Measurements from ENCODE around the gene PDXP. TPM values are rescaled to one million over a fixed set of nuclear protein-coding genes. Genes with fewer than 3 reads are reported as not detected.

PDXP gene
- polyA plus RNA-seq, 1 experiment: 24.0 TPM

- Histone ChIP-seq H3K36me3 (ENCODE audit: control insufficient read depth, insufficient read depth, low read length) (peaks cover 17% of the 10 kb centered on the region), H3K27me3 (ENCODE audit: control insufficient read depth, insufficient read depth, low read length) (no peaks in the 10 kb centered on the region), H3K4me3 (ENCODE audit: low read depth, low read length) (no peak overlapping the region)
- CTCF ChIA-PET: interaction anchor here (1.0 to 15.5 kb wide), 23 partner anchors 10 to 183 kb away, joined by 3 to 265 read pairs (median 9); partner anchors contain the start of genes PDXP, SH3BP1 and TRIOBP
- POLR2A ChIA-PET: interaction anchor here (0.6 to 1.5 kb wide), 4 partner anchors 13 to 128 kb away, joined by 4 to 7 read pairs (median 4); partner anchors contain the start of gene GCAT
- DNase-seq (ENCODE audit: low read depth): no peak
- TF ChIP-seq CTCF (IDR thresholded peaks at IDR 0.05; ENCODE audit: insufficient read depth, low read depth, low read length): no peak
Observed at GRCh38 chr22:37680191-37680851, 21.8 kb downstream of the PDXP start.

GRCh38 chr22:37681001-37681424, 22.5 kb downstream of the PDXP start:
- peaks cover 17% of the 10 kb centered on the region for H3K36me3 ChIP-seq (ENCODE audit: control insufficient read depth, insufficient read depth, low read length)
- TF ChIP-seq CTCF (IDR thresholded peaks at IDR 0.05; ENCODE audit: insufficient read depth, low read depth, low read length): no peak
- CTCF ChIA-PET: interaction anchor here (0.9 to 15.5 kb wide), 32 partner anchors 10 to 182 kb away, joined by 3 to 265 read pairs (median 6); partner anchors contain the start of genes GCAT, GGA1, PDXP and SH3BP1
- H3K27me3 ChIP-seq (ENCODE audit: control insufficient read depth, insufficient read depth, low read length): no peaks in the 10 kb centered on the region
- DNase-seq (ENCODE audit: low read depth): no peak
- no peak overlapping the region for H3K4me3 ChIP-seq (ENCODE audit: low read depth, low read length)
- POLR2A ChIA-PET: interaction anchor here (1.0 to 1.5 kb wide), 3 partner anchors 14 to 38 kb away, joined by 4 to 5 read pairs (median 5); no protein-coding TSS in a partner anchor

GRCh38 chr22:37681556-37682049, 23.1 kb downstream of the PDXP start:
- no peak overlapping the region for H3K4me3 ChIP-seq (ENCODE audit: low read depth, low read length)
- no peak for DNase-seq (ENCODE audit: low read depth)
- POLR2A ChIA-PET: interaction anchor here (1.0 kb wide), 1 partner anchor 38 kb away, joined by 5 read pairs; no protein-coding TSS in a partner anchor

GRCh38 chr22:37684803-37685615, 26.5 kb downstream of the PDXP start:
- DNase-seq (ENCODE audit: low read depth): no peak
- POLR2A ChIA-PET: no interaction called here
- CTCF ChIA-PET: interaction anchor here (0.7 to 15.5 kb wide), 9 partner anchors 10 to 203 kb away, joined by 3 to 265 read pairs (median 4); partner anchors contain the start of genes PDXP and SH3BP1

More at GRCh38 chr22:37681556-37682049, 23.1 kb downstream of the PDXP start:
- Histone ChIP-seq H3K27me3 (ENCODE audit: control insufficient read depth, insufficient read depth, low read length) (no peaks in the 10 kb centered on the region), H3K36me3 (ENCODE audit: control insufficient read depth, insufficient read depth, low read length) (peaks cover 17% of the 10 kb centered on the region)
- peak; percentile 96 for TF ChIP-seq CTCF (IDR thresholded peaks at IDR 0.05; ENCODE audit: insufficient read depth, low read depth, low read length)
- CTCF ChIA-PET: interaction anchor here (0.6 to 15.5 kb wide), 32 partner anchors 11 to 182 kb away, joined by 3 to 265 read pairs (median 6); partner anchors contain the start of genes GCAT, GGA1, PDXP and SH3BP1

More at GRCh38 chr22:37684803-37685615, 26.5 kb downstream of the PDXP start:
- H3K4me3 ChIP-seq (ENCODE audit: low read depth, low read length): no peak overlapping the region
- peaks cover 8% of the 10 kb centered on the region for H3K36me3 ChIP-seq (ENCODE audit: control insufficient read depth, insufficient read depth, low read length)
- no peaks in the 10 kb centered on the region for H3K27me3 ChIP-seq (ENCODE audit: control insufficient read depth, insufficient read depth, low read length)
- TF ChIP-seq CTCF (IDR thresholded peaks at IDR 0.05; ENCODE audit: insufficient read depth, low read depth, low read length): no peak

Data from BJ (cell line).